Activated CD8-positive, alpha-beta T cell treated with anti-CD3 and anti-CD28 coated beads, Interleukin-2, amount 10 ng/mL, durations not matched to agents 7 days and 5 days (primary cell): ENCODE measurements around the gene PPIF. TPM values are rescaled to one million over a fixed set of nuclear protein-coding genes. Genes with fewer than 3 reads are reported as not detected.

ENCODE experiments used
- ATAC-seq: fragments of 150-1000 bp; cut with Tn5 transposase; one replicate; pipeline ENCODE4 v1.10.0; 2021; ENCODE audit warnings: moderate library complexity
- CTCF ChIA-PET: fragments of 350-600 bp; sonication (Branson Sonifier 250); formaldehyde crosslinking; loops from one replicate; lab custom pipeline; 2021; ENCODE audit warnings: antibody characterized with exemption; lab: Charles Lee
- POLR2A ChIA-PET: fragments of 350-600 bp; sonication (Branson Sonifier 250); formaldehyde crosslinking; loops from one replicate; lab custom pipeline; 2021; ENCODE audit warnings: antibody characterized with exemption; lab: Charles Lee
- DNase-seq: peaks from one replicate; pipeline ENCODE4 v3.0.0-alpha.2; 2020
- H3K27ac Mint-ChIP-seq: one replicate; pipeline ENCODE4 v1.8.0; 2021; ENCODE audit warnings: mild to moderate bottlenecking, mixed read lengths
- H3K27me3 Mint-ChIP-seq: one replicate; pipeline ENCODE4 v1.8.0; 2021; ENCODE audit warnings: low read depth, mixed read lengths
- H3K36me3 Mint-ChIP-seq: one replicate; pipeline ENCODE4 v1.8.0; 2021; ENCODE audit warnings: low read depth, mixed read lengths
- H3K4me1 Mint-ChIP-seq: one replicate; pipeline ENCODE4 v1.8.0; 2021; ENCODE audit warnings: low read depth, mixed read lengths
- H3K4me3 Mint-ChIP-seq: one replicate; pipeline ENCODE4 v1.8.0; 2021; ENCODE audit warnings: mild to moderate bottlenecking, mixed read lengths
- H3K9me3 Mint-ChIP-seq: one replicate; pipeline ENCODE4 v1.8.0; 2022; ENCODE audit warnings: mixed read lengths; ENCODE audit not compliant: insufficient read depth
- total RNA-seq, 2 experiments: library from RNA; stranded (reverse); gene quantifications; one replicate each; pipeline ENCODE4 v1.2.3, GENCODE V29; 2021

PPIF gene
- total RNA-seq, 2 experiments from 2014 or later, result 74.7 to 77.7 TPM

DNA sequence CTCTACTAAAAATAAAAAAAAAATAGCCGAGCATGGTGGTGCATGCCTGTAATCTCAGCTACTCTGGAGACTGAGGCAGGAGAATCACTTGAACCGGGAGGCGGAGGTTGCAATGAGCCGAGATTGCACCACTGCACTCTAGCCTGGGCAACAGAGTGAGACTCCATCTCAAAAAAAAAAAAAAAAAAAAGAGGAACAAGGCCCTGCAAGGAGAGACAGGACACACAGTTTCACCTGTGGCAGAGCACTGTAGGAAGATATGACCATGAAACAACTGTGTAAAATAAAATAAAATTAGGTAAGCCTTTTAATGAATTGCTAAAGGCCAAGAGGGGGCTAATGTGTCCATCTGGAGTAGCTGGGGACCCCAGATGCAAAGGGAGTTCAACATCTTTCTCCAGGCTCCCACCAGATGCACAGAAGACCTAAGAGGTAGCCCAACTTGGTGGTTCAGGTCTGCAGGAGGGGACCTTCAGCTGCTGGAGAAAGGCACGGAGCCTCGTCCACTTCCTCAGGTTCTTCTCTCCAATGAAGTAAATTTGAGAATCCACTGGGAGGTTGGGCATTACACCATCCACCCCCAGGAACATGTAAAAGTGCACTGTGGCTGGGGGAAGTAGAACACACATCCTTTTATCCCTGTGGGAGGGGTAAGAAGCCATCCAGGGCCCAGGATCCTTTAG is 12.7 kb downstream of the PPIF start:
- ChIA-PET POLR2A (interaction anchor here (0.7 to 2.9 kb wide), 2 partner anchors 11 to 23 kb away, joined by 5 to 11 read pairs; no protein-coding TSS in a partner anchor), CTCF (interaction anchor here (0.6 to 2.5 kb wide), 4 partner anchors 12 to 1050 kb away, joined by 3 to 11 read pairs (median 6); no protein-coding TSS in a partner anchor)
- Mint-ChIP-seq H3K9me3 (no peaks in the 10 kb centered on the region), H3K36me3 (peaks cover 27% of the 10 kb centered on the region), H3K4me3 (no peak overlapping the region), H3K4me1 (peaks cover 30% of the 10 kb centered on the region), H3K27ac (no peak overlapping the region), H3K27me3 (peaks cover 18% of the 10 kb centered on the region)
- DNase-seq, result no peak
- ATAC-seq, result no peak

DNA sequence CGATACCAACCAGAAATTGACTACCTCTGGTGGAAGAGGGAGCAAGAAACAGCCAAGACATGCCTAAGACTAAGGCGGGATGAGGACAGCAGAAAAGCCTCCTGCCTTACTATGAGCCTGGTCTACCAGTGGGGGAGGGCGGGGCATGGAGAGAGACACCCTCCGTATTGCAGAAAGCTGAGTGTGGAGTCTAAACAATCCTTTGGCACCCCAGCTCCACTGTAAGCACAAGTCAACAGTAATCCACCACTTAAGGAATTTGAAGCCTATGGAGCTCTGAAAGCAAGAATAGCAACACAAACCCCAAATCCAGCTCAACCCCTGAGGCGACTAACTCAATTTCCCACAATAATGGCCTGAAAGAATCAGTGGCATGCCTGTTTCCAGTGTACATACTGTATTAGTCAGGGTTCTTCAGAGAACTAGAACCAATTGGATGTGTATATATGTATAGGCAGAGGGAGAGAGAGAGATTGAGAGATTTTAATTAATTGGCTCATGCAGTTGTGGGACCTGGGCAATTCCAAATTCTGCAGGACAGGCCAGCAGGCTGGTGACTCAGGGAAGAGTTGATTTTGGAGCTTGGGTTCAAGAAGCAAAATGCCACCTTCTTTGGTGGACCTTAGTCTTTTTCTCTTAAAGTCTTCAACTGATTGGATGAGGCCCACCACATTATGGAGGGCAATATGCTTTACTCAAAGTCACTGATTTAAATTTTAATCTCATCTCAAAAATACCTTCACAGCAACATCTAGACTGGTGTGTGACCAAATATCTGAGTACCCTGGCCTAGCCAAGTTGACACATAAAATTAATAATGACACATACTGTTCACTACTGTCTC is 13.5 kb downstream of the PPIF start:
- peaks cover 23% of the 10 kb centered on the region for H3K4me1 Mint-ChIP-seq
- H3K27ac Mint-ChIP-seq, result no peak overlapping the region
- ATAC-seq (no peak), DNase-seq (no peak)
- ChIA-PET POLR2A (no interaction called here), CTCF (interaction anchor here (1.8 kb wide), 1 partner anchor 13 kb away, joined by 9 read pairs; no protein-coding TSS in a partner anchor)
- no peak overlapping the region for H3K4me3 Mint-ChIP-seq
- no peaks in the 10 kb centered on the region for H3K9me3 Mint-ChIP-seq
- peaks cover 19% of the 10 kb centered on the region for H3K36me3 Mint-ChIP-seq
- H3K27me3 Mint-ChIP-seq, result peaks cover 22% of the 10 kb centered on the region

DNA sequence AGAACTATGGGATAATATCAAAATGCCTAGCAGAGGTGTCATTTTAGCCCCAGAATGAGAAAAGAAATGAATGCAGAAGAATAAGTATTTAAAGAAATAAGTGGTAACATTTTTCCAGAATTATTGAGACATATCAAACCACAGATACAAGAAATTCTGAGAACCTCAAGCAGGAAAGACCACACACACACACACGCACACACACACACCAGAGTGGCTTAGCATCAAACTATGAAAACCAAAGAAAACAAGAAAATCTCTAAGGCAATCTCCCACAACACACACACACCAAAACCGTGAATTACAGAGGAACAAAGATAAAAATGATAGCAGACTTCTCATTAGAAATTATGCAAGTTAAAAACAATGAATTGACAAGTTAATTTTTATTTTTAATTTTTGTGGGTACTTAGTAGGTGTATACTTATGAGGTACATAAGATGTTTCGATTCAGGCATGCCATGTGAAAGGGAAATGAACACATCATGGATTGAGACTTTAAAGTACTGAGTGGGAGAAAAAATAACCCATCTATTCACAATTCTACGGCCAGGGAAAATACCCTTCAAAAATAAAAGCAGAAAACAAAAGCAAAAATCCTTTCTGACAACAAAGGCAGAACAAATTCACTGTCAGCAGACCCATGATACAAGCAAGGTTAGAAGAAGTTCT is 14.6 kb downstream of the PPIF start:
- Mint-ChIP-seq H3K4me3 (no peak overlapping the region), H3K9me3 (no peaks in the 10 kb centered on the region), H3K4me1 (peaks cover 16% of the 10 kb centered on the region), H3K27ac (no peak overlapping the region), H3K27me3 (peaks cover 25% of the 10 kb centered on the region), H3K36me3 (peaks cover 11% of the 10 kb centered on the region)
- DNase-seq, result no peak
- ChIA-PET POLR2A (no interaction called here), CTCF (interaction anchor here (1.8 kb wide), 1 partner anchor 12 kb away, joined by 9 read pairs; no protein-coding TSS in a partner anchor)
- ATAC-seq, result peak; percentile 23

DNA sequence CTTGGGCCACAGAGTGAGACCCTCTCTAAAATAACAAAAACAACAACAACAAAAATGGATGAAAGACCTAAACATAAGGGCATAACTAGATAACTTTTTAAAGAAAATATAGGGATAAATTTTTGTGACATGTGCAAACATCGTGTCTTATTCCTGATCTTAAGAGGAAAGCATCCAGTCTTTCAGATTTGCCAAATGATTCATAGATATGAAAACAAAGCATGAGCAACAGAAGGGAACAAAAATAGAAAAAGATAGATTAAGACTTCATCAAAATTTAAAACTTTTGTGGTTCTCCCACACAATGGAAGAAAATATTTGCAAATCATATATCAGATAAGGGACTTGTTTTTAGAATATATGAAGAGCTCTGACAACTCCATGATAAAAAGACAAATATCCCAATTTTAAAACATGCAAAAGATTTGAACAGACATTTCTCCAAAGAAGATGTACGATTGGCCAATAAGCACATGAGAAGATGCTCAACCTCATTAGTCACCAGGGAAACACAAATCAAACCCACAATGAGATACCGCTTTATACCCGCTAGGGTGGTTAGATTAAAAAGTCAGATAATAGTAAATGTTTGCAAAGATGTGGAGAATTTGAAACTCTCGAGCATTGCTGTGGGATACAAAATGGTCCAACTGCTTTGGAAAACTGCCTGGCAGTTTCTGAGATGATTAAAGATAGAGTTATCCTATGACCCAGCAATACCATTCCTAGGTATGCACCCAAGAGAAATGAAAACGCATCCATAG is 20.3 kb downstream of the PPIF start:
- peaks cover 37% of the 10 kb centered on the region for H3K27me3 Mint-ChIP-seq
- no peaks in the 10 kb centered on the region for H3K9me3 Mint-ChIP-seq
- H3K27ac Mint-ChIP-seq, result no peak overlapping the region
- DNase-seq (no peak), ATAC-seq (no peak)
- H3K4me3 Mint-ChIP-seq, result no peak overlapping the region
- POLR2A ChIA-PET, result no interaction called here
- CTCF ChIA-PET, result no interaction called here
- H3K4me1 Mint-ChIP-seq, result no peaks in the 10 kb centered on the region
- H3K36me3 Mint-ChIP-seq, result no peaks in the 10 kb centered on the region

DNA sequence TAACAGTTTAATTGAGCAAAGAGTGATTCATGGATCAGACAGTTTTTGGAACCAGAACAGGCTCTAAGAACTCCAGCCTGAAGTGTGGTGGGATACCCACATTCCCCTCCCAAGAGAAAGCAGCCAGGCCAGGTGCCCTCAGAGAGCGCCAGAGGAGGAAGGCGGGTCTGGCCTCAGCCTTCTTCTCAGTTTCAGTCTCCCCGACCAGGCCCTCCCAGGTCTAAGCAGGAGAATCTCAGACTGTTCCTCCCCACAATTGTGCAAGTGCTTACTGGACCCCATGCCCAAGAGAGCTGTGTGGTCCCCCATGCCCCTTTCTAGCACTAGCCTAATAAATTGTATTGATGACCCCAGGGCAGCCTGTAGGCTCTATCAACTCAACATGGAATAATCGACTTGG is 25.6 kb downstream of the PPIF start:
- ChIA-PET CTCF (interaction anchor here (1.0 to 3.7 kb wide), 10 partner anchors 7 to 134 kb away, joined by 3 to 61 read pairs (median 14); partner anchors contain the start of gene ZCCHC24), POLR2A (no interaction called here)
- no peak for DNase-seq

DNA sequence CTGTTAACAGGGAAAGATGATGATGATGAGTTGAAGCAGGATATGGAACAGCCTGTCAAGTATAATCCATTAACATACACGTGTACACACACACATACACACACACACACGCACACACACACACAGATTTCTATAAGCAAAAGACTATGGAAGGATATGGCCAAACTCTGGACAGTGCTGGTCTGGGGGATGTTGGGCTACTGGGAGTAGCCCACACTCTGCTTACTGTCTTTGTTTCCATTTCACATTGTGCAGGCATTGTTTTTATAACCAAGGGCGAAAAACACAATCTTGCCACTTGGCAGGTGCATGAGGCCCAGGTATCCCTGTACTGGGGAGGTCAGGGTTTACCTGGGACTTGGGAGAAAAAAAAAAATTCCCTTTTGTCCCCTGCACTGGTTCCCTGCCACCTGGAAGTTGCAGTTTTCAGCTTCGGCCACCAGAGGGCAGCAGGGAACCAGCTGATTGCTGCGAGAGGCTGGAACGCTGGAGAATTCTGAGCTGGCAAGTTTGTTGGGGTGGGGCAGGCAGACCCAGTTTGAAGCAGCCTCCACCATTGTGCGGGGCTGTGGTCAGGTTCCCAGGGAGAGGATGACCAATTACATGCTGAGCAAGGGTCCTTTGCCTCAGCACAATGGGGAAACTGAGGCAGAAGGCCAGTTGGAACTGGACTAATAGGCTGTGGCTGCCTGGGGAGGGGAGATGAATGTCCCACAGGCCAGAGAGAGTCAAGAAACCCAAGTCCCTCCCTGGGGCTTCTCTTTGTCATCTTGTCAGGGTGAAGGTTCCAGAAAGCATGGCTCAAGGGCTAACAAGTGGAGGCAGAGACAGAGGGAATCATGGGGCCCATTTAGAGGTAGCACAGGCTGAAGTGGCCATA is 27.3 kb downstream of the PPIF start:
- Mint-ChIP-seq H3K4me3 (no peak overlapping the region), H3K9me3 (no peaks in the 10 kb centered on the region), H3K27me3 (peaks cover 11% of the 10 kb centered on the region), H3K27ac (no peak overlapping the region), H3K36me3 (no peaks in the 10 kb centered on the region), H3K4me1 (peaks cover 4% of the 10 kb centered on the region)
- DNase-seq (peak; percentile 80), ATAC-seq (peak; percentile 78)
- CTCF ChIA-PET, result interaction anchor here (0.6 to 3.7 kb wide), 41 partner anchors 9 to 870 kb away, joined by 3 to 61 read pairs (median 5); partner anchors contain the start of genes PPIF and ZCCHC24
- POLR2A ChIA-PET, result no interaction called here

More for the DNA sequence above, 25.6 kb downstream of the PPIF start:
- H3K27ac Mint-ChIP-seq, result no peak overlapping the region
- H3K9me3 Mint-ChIP-seq, result no peaks in the 10 kb centered on the region
- peaks cover 4% of the 10 kb centered on the region for H3K4me1 Mint-ChIP-seq
- no peaks in the 10 kb centered on the region for H3K36me3 Mint-ChIP-seq
- peaks cover 11% of the 10 kb centered on the region for H3K27me3 Mint-ChIP-seq
- ATAC-seq, result no peak
- H3K4me3 Mint-ChIP-seq, result no peak overlapping the region

DNA sequence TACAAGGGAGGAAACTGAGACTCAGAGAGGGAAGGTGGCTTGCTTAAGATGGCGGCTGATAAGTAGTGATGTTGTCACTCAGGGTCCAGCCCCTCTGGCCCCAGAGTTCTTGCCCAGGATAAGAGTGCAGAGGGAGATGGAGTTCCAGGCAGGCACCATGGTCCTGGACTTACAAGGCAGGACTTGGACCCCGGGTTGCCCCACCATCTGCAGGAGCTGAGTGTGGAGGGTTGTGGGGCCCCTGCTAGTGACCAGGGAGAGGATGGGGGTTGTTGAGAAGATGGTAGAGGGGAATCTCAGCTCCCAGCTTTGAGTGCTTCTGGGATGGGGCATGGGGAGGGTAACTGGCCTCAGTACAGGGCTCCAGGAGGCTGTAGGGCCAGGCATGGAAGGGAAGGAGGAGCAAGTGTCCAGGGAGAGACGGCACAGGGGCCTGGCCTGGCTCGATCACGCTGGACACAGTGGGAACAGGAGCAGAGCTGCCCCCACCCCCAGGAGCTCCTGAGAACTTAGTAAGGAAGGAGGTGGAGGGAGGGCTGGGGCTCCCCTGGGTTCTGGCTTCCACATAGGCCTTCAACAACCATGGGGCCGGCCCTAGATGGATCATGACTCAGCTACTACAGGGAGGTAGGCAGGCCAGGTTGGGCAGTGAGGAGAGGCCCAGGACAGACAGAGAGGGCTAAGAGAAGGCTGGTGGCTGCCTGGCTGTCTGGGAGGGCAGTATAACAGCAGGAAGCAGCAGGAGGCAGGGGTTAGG is 28.2 kb downstream of the PPIF start:
- ChIA-PET POLR2A (no interaction called here), CTCF (interaction anchor here (0.8 to 2.1 kb wide), 4 partner anchors 22 to 121 kb away, joined by 3 to 8 read pairs (median 4); no protein-coding TSS in a partner anchor)
- no peak overlapping the region for H3K4me3 Mint-ChIP-seq
- H3K27me3 Mint-ChIP-seq, result peaks cover 11% of the 10 kb centered on the region
- H3K4me1 Mint-ChIP-seq, result peaks cover 4% of the 10 kb centered on the region
- H3K36me3 Mint-ChIP-seq, result no peaks in the 10 kb centered on the region
- no peak for ATAC-seq
- no peak overlapping the region for H3K27ac Mint-ChIP-seq
- no peak for DNase-seq
- H3K9me3 Mint-ChIP-seq, result no peaks in the 10 kb centered on the region

DNA sequence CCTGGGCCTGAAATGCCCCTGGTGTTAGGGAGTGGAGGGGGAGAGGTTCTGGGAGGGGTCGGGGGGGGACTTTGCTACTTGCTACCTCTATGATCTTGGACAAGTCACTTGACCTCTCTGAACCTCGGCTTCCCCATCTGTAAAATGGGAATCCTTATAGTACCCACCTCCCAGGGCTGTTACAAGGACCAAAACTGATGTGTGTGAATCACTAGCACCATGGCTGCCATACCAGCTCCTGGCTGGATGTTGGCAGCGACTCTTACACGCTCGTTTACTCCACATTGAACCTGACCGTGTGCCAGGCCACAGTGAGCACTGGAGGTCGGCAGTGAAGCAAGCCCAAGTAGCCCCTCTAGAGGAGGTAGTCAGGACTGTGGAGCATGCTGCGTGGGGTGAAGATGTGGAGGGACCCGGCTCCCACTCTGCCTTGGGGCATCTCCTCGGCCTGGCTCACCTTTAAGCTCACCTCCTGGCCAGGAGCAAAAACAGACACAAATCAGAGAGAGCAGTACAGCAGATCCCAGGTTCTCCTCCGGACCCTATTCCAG is 28.9 kb downstream of the PPIF start:
- ChIA-PET POLR2A (no interaction called here), CTCF (interaction anchor here (0.8 kb wide), 1 partner anchor 91 kb away, joined by 3 read pairs; no protein-coding TSS in a partner anchor)
- peaks cover 4% of the 10 kb centered on the region for H3K4me1 Mint-ChIP-seq
- no peak overlapping the region for H3K27ac Mint-ChIP-seq
- no peaks in the 10 kb centered on the region for H3K9me3 Mint-ChIP-seq
- ATAC-seq (no peak), DNase-seq (no peak)
- H3K27me3 Mint-ChIP-seq, result peaks cover 11% of the 10 kb centered on the region
- no peaks in the 10 kb centered on the region for H3K36me3 Mint-ChIP-seq
- H3K4me3 Mint-ChIP-seq, result no peak overlapping the region

DNA sequence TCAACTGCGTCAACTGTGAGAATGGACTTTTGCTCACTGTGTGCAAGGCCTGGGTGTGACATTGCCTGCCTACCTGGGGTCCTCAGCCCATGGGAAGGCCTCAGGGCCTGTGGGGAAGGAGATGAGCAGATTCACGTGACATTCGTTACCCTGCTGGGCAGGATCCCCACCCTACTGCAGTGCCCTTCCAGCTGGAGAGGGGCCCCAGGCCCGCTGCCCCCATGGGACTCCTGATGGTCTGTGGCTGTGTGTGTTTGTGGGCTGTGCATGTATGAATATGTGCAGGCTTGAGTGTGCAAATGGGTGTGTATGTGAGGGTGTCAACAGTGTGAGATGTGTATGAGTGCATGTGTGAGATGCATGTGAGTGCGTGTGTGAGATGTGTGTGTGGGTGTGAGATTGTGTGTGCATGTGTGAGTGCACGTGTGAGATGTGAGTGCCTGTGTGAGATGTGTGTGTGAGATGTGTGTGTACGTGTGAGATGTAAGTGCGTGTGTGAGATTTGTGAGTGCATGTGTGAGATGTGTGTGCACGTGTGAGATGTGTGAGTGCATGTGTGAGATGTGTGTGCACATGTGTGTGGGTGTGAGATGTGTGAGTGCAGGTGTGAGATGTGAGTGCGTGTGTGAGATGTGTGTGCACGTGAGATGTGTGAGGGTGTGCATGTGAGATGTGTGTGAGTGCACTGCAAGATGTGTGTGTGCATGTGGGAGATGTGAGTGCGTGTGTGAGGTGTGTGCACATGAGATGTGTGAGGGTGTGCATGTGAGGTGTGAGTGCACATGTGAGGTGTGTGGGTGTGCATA is 29.7 kb downstream of the PPIF start:
- H3K36me3 Mint-ChIP-seq, result no peaks in the 10 kb centered on the region
- H3K9me3 Mint-ChIP-seq, result no peaks in the 10 kb centered on the region
- ChIA-PET POLR2A (no interaction called here), CTCF (no interaction called here)
- H3K27me3 Mint-ChIP-seq, result peaks cover 8% of the 10 kb centered on the region
- H3K4me3 Mint-ChIP-seq, result no peak overlapping the region
- no peak for ATAC-seq
- no peak for DNase-seq
- peaks cover 4% of the 10 kb centered on the region for H3K4me1 Mint-ChIP-seq
- H3K27ac Mint-ChIP-seq, result no peak overlapping the region
